HepG2 (cell line): ENCODE data around the gene NHERF2. TPM values are rescaled to one million over a fixed set of nuclear protein-coding genes. Genes with fewer than 3 reads are reported as not detected.

Experiments used
- E2F2 ChIP-seq: sonication (generic); formaldehyde crosslinking; IDR thresholded peaks from 2 replicates; pipeline ENCODE4 v1.4.0; 2020; ENCODE audit warnings: missing genetic modification reagents, borderline replicate concordance
- HDAC2 ChIP-seq: sonication (generic); formaldehyde crosslinking; IDR thresholded peaks from 2 replicates; pipeline ENCODE4 v1.4.0; 2020; ENCODE audit warnings: missing genetic modification reagents
- HOMEZ ChIP-seq: IDR thresholded peaks from 2 replicates; pipeline ENCODE4 v1.6.1; 2016; ENCODE audit warnings: low read depth
- IKZF5 ChIP-seq: IDR thresholded peaks from 2 replicates; pipeline ENCODE4 v1.6.1; 2018; ENCODE audit warnings: missing genetic modification reagents, mild to moderate bottlenecking, missing compliant biosample characterization
- ISX ChIP-seq: sonication (generic); formaldehyde crosslinking; conservative IDR thresholded peaks from 2 replicates; pipeline ENCODE4 v1.5.0; 2020; ENCODE audit warnings: missing genetic modification reagents
- JDP2 ChIP-seq: sonication (generic); formaldehyde crosslinking; IDR thresholded peaks from 2 replicates; pipeline ENCODE4 v1.8.1; 2022; ENCODE audit warnings: missing genetic modification reagents, borderline replicate concordance
- KAT8 ChIP-seq: IDR thresholded peaks from 2 replicates; pipeline ENCODE4 v1.6.1; 2016; ENCODE audit warnings: missing genetic modification reagents, missing compliant biosample characterization
- MIER3 ChIP-seq: IDR thresholded peaks from 2 replicates; pipeline ENCODE4 v1.6.1; 2016; ENCODE audit warnings: missing compliant biosample characterization, borderline replicate concordance
- NFE2 ChIP-seq: sonication (generic); formaldehyde crosslinking; IDR thresholded peaks from 2 replicates; pipeline ENCODE4 v1.4.0; 2020; ENCODE audit warnings: missing genetic modification reagents
- NONO ChIP-seq, 2 experiments: fragments of 450-650 bp in 1 of 2; sonication (generic) in 1 of 2; formaldehyde crosslinking in 1 of 2; IDR thresholded peaks in 1 of 2; conservative IDR thresholded peaks in 1 of 2; 2 replicates each; pipeline versions ENCODE4 v1.6.1 to v1.8.0; 2017 to 2022; ENCODE audit warnings: mild to moderate bottlenecking in 1 of 2, missing genetic modification reagents in 1 of 2, moderate library complexity in 1 of 2
- TEAD2 ChIP-seq: sonication (generic); formaldehyde crosslinking; IDR thresholded peaks from 2 replicates; pipeline ENCODE4 v1.9.0; 2021; ENCODE audit warnings: missing genetic modification reagents
- TEF ChIP-seq: sonication (generic); formaldehyde crosslinking; IDR thresholded peaks from 2 replicates; pipeline ENCODE4 v1.5.0; 2020; ENCODE audit warnings: missing genetic modification reagents
- TFE3 ChIP-seq: IDR thresholded peaks from 2 replicates; pipeline ENCODE4 v1.6.1; 2016
- ZBTB7A ChIP-seq: sonication (generic); formaldehyde crosslinking; IDR thresholded peaks from 2 replicates; pipeline ENCODE4 v1.8.0; 2022; ENCODE audit warnings: mild to moderate bottlenecking, missing genetic modification reagents
- ZGPAT ChIP-seq: IDR thresholded peaks from 2 replicates; pipeline ENCODE4 v1.6.1; 2016; ENCODE audit warnings: mild to moderate bottlenecking
- ZNF264 ChIP-seq: sonication (generic); formaldehyde crosslinking; IDR thresholded peaks from 2 replicates; pipeline ENCODE4 v1.4.0; 2020; ENCODE audit warnings: missing genetic modification reagents
- ZNF530 ChIP-seq: sonication (generic); formaldehyde crosslinking; IDR thresholded peaks from 2 replicates; pipeline ENCODE4 v1.5.0; 2020; ENCODE audit warnings: low read depth, mild to moderate bottlenecking, missing genetic modification reagents
- ZNF616 ChIP-seq: sonication (generic); formaldehyde crosslinking; IDR thresholded peaks from 2 replicates; pipeline ENCODE4 v1.5.0; 2020; ENCODE audit warnings: low read depth, mild to moderate bottlenecking, missing genetic modification reagents
- ZNF674 ChIP-seq: sonication (generic); formaldehyde crosslinking; IDR thresholded peaks from 2 replicates; pipeline ENCODE4 v1.5.0; 2020; ENCODE audit warnings: low read depth, mild to moderate bottlenecking, missing genetic modification reagents
- ZNF784 ChIP-seq: sonication (generic); formaldehyde crosslinking; IDR thresholded peaks from 2 replicates; pipeline ENCODE4 v1.5.1; 2020; ENCODE audit warnings: missing genetic modification reagents, mild to moderate bottlenecking, borderline replicate concordance
- polyA plus RNA-seq, 8 experiments: library from polyadenylated mRNA; depleted of rRNA in 3 of 8; stranded (reverse) in 7 of 8; unstranded in 1 of 8; fragments of >200 nt; fragmentation: Illumina TruSeq in 4 of 8; extraction: Trizol in 4 of 8; gene quantifications; 2 replicates each; pipeline versions ENCODE4 v1.2.1 to v1.2.3, GENCODE V29; 2011 to 2016; ENCODE audit warnings: low read depth in 4 of 8, missing spikeins in 1 of 8, mixed read lengths in 1 of 8; ENCODE audit not compliant: insufficient read depth in 1 of 8
- total RNA-seq, 5 experiments: library from RNA; depleted of rRNA; stranded (reverse); fragments of >200 nt; fragmentation: Illumina TruSeq; extraction: Trizol; gene quantifications; 2 replicates each; pipeline ENCODE4 v1.2.3, GENCODE V29; 2016; ENCODE audit warnings: low read depth in 1 of 5

Gene NHERF2
- total and polyA plus RNA-seq, 2 of the 13 experiments (the other 11 are each of a cell fraction or from before 2014, with no cell fraction given): 23.7 to 39.3 TPM

- TF ChIP-seq ZNF674 (CRISPR knock-in tag) (no peak), HOMEZ (CRISPR knock-in tag) (no peak), MIER3 (CRISPR knock-in tag) (no peak), NFE2 (CRISPR knock-in tag) (no peak), ISX (CRISPR knock-in tag) (no peak), KAT8 (no peak), JDP2 (CRISPR knock-in tag) (no peak), ZNF784 (peak; percentile 73; the same call in 1 of the 2 replicates), ZNF616 (CRISPR knock-in tag) (no peak), HDAC2 (CRISPR knock-in tag) (peak; percentile 68), ZNF264 (CRISPR knock-in tag) (peak; percentile 25; the same call in 1 of the 2 replicates), TEF (CRISPR knock-in tag) (no peak), NONO (IDR thresholded peaks at IDR 0.05) (no peak), NONO (CRISPR knock-in tag; conservative IDR thresholded peaks at IDR 0.05) (peak; percentile 61), ZNF530 (no peak), E2F2 (CRISPR knock-in tag) (no peak), TFE3 (CRISPR knock-in tag) (no peak), ZGPAT (CRISPR knock-in tag) (peak; percentile 89; the same call in 1 of the 2 replicates), TEAD2 (CRISPR knock-in tag) (no peak), IKZF5 (CRISPR knock-in tag) (peak; percentile 44; the same call in 1 of the 2 replicates), ZBTB7A (CRISPR knock-in tag) (no peak)
Observed at GRCh38 chr16:1983544-1984346, 43.0 kb upstream of the NHERF2 start, which contains the start of gene GFER (continued).
